HUES6 (cell line): ENCODE measurements around the gene TSN.
A peak's percentile ranks its signal among the peaks of the same experiment; 100 is the strongest.
"Not testable (repeated sequence)": the region's sequence is repeated elsewhere in the genome, so short reads cannot be mapped to it uniquely, and the experiment has no call there.

ENCODE experiments used
- H3K27ac ChIP-seq: 2 replicates; pipeline ENCODE4 v1.7.0; 2013; ENCODE audit warnings: low read depth, mild to moderate bottlenecking, low read length, inconsistent platforms
- H3K27me3 ChIP-seq: 2 replicates; pipeline ENCODE4 v1.6.1; 2013; ENCODE audit warnings: low read length; ENCODE audit not compliant: control insufficient read depth, insufficient read depth
- H3K36me3 ChIP-seq: 2 replicates; pipeline ENCODE4 v1.6.1; 2013; ENCODE audit warnings: low read length; ENCODE audit not compliant: control insufficient read depth, insufficient read depth
- H3K4me1 ChIP-seq: 2 replicates; pipeline ENCODE4 v1.6.1; 2013; ENCODE audit warnings: low read length; ENCODE audit not compliant: control insufficient read depth, insufficient read depth
- H3K4me3 ChIP-seq: 2 replicates; pipeline ENCODE4 v1.5.1; 2013; ENCODE audit warnings: low read depth, low read length
- H3K9ac ChIP-seq: one replicate; pipeline ENCODE4 v1.6.1; 2013; ENCODE audit warnings: mild to moderate bottlenecking, low read length
- H3K9me3 ChIP-seq: 2 replicates; pipeline ENCODE4 v1.6.1; 2013; ENCODE audit warnings: low read depth, low read length; ENCODE audit not compliant: control insufficient read depth, insufficient read depth

TSN gene

GRCh38 chr2:121801916-121802315, 46.5 kb downstream of the TSN start:
- no peak overlapping the region for H3K4me3 ChIP-seq
- H3K27me3 ChIP-seq: no peaks in the 10 kb centered on the region
- peaks cover 32% of the 10 kb centered on the region for H3K4me1 ChIP-seq
- H3K36me3 ChIP-seq: no peaks in the 10 kb centered on the region
- H3K9ac ChIP-seq: no peak overlapping the region
- H3K9me3 ChIP-seq: no peaks in the 10 kb centered on the region
- no peak overlapping the region for H3K27ac ChIP-seq

GRCh38 chr2:121803503-121803902, 48.1 kb downstream of the TSN start:
- Histone ChIP-seq H3K4me3 (no peak overlapping the region), H3K27me3 (no peaks in the 10 kb centered on the region), H3K36me3 (no peaks in the 10 kb centered on the region), H3K9ac (no peak overlapping the region), H3K27ac (no peak overlapping the region), H3K9me3 (no peaks in the 10 kb centered on the region), H3K4me1 (peaks cover 27% of the 10 kb centered on the region)

- Histone ChIP-seq H3K9ac (peak overlapping the region; percentile 35), H3K27me3 (no peaks in the 10 kb centered on the region), H3K4me1 (peaks cover 27% of the 10 kb centered on the region), H3K27ac (peak overlapping the region; percentile 75), H3K4me3 (0 out of 2 replicates have a peak overlapping the region, but pooled peaks have one; percentile 16), H3K36me3 (no peaks in the 10 kb centered on the region), H3K9me3 (no peaks in the 10 kb centered on the region)
Observed at GRCh38 chr2:121804340-121804739, 48.9 kb downstream of the TSN start.

GRCh38 chr2:121804997-121805765, 49.7 kb downstream of the TSN start:
- Histone ChIP-seq H3K9me3 (no peaks in the 10 kb centered on the region), H3K4me1 (peaks cover 27% of the 10 kb centered on the region), H3K27ac (peak overlapping the region; percentile 75), H3K27me3 (no peaks in the 10 kb centered on the region), H3K9ac (peak overlapping the region; percentile 35), H3K36me3 (no peaks in the 10 kb centered on the region), H3K4me3 (peak overlapping the region; percentile 16; the same call in 1 of the 2 replicates)

GRCh38 chr2:121805766-121806143, 50.3 kb downstream of the TSN start:
- no peaks in the 10 kb centered on the region for H3K36me3 ChIP-seq
- H3K27me3 ChIP-seq: no peaks in the 10 kb centered on the region
- no peak overlapping the region for H3K27ac ChIP-seq
- H3K9me3 ChIP-seq: no peaks in the 10 kb centered on the region
- H3K4me3 ChIP-seq: no peak overlapping the region
- H3K4me1 ChIP-seq: peaks cover 27% of the 10 kb centered on the region
- no peak overlapping the region for H3K9ac ChIP-seq

- H3K4me1 ChIP-seq: peaks cover 31% of the 10 kb centered on the region
- H3K27me3 ChIP-seq, H3K4me3 ChIP-seq, H3K9me3 ChIP-seq, H3K36me3 ChIP-seq, H3K27ac ChIP-seq, H3K9ac ChIP-seq: not testable (repeated sequence)
Observed at GRCh38 chr2:121807771-121808170, 52.3 kb downstream of the TSN start.

- H3K27me3 ChIP-seq: no peaks in the 10 kb centered on the region
- H3K4me3 ChIP-seq: no peak overlapping the region
- H3K36me3 ChIP-seq: no peaks in the 10 kb centered on the region
- H3K9ac ChIP-seq: no peak overlapping the region
- no peak overlapping the region for H3K27ac ChIP-seq
- 0 out of 2 replicates have a peak, but pooled peaks cover 3% of the 10 kb centered on the region for H3K9me3 ChIP-seq
- H3K4me1 ChIP-seq: peaks cover 25% of the 10 kb centered on the region
Observed at GRCh38 chr2:121809607-121810006, 54.2 kb downstream of the TSN start.

- H3K9me3 ChIP-seq: 0 out of 2 replicates have a peak, but pooled peaks cover 3% of the 10 kb centered on the region
- H3K9ac ChIP-seq: no peak overlapping the region
- no peaks in the 10 kb centered on the region for H3K36me3 ChIP-seq
- H3K27ac ChIP-seq: no peak overlapping the region
- H3K4me3 ChIP-seq: no peak overlapping the region
- H3K4me1 ChIP-seq: peaks cover 11% of the 10 kb centered on the region
- no peaks in the 10 kb centered on the region for H3K27me3 ChIP-seq
Observed at GRCh38 chr2:121810959-121811853, 55.8 kb downstream of the TSN start.

GRCh38 chr2:121813083-121813482, 57.6 kb downstream of the TSN start:
- not testable (repeated sequence) for H3K4me3 ChIP-seq, H3K27ac ChIP-seq, H3K27me3 ChIP-seq, H3K9me3 ChIP-seq, H3K9ac ChIP-seq, H3K36me3 ChIP-seq
- H3K4me1 ChIP-seq: peaks cover 10% of the 10 kb centered on the region

GRCh38 chr2:121815216-121815615, 59.8 kb downstream of the TSN start:
- Histone ChIP-seq H3K27me3 (no peaks in the 10 kb centered on the region), H3K36me3 (no peaks in the 10 kb centered on the region), H3K4me1 (peaks cover 10% of the 10 kb centered on the region), H3K4me3 (no peak overlapping the region), H3K9ac (no peak overlapping the region), H3K27ac (no peak overlapping the region), H3K9me3 (peaks cover 9% of the 10 kb centered on the region; the same call in 1 of the 2 replicates)

GRCh38 chr2:121816797-121817196, 61.3 kb downstream of the TSN start:
- no peak overlapping the region for H3K9ac ChIP-seq
- no peaks in the 10 kb centered on the region for H3K36me3 ChIP-seq
- no peak overlapping the region for H3K27ac ChIP-seq
- peaks cover 6% of the 10 kb centered on the region; the same call in 1 of the 2 replicates for H3K4me1 ChIP-seq
- peaks cover 9% of the 10 kb centered on the region; the same call in 1 of the 2 replicates for H3K9me3 ChIP-seq
- no peaks in the 10 kb centered on the region for H3K27me3 ChIP-seq
- no peak overlapping the region for H3K4me3 ChIP-seq
